HG03135 (cell line): ENCODE data around the gene MYOZ3.

Source experiments
- ATAC-seq: cut with Tn5 transposase; IDR thresholded peaks from one replicate; pipeline ENCODE4 v1.9.1; 2021; ENCODE audit warnings: mild to moderate bottlenecking, moderate library complexity; ENCODE audit not compliant: unreplicated experiment

MYOZ3 gene

GRCh38 chr5:150641824-150642566, 19.1 kb upstream of the MYOZ3 start:
- no peak for ATAC-seq

GRCh38 chr5:150642567-150642927, 18.5 kb upstream of the MYOZ3 start:
- ATAC-seq, result no peak

GRCh38 chr5:150642991-150643710, 17.9 kb upstream of the MYOZ3 start:
- ATAC-seq, result no peak

GRCh38 chr5:150644058-150644457, 17.0 kb upstream of the MYOZ3 start:
- no peak for ATAC-seq

- ATAC-seq, result no peak
Measured at GRCh38 chr5:150644514-150644913, 16.5 kb upstream of the MYOZ3 start.

GRCh38 chr5:150645070-150645700, 15.9 kb upstream of the MYOZ3 start:
- no peak for ATAC-seq

GRCh38 chr5:150647275-150648251, 13.5 kb upstream of the MYOZ3 start:
- no peak for ATAC-seq

GRCh38 chr5:150648294-150649107, 12.6 kb upstream of the MYOZ3 start:
- no peak for ATAC-seq

GRCh38 chr5:150649108-150650020, 11.7 kb upstream of the MYOZ3 start:
- no peak for ATAC-seq

- no peak for ATAC-seq
Measured at GRCh38 chr5:150650021-150651006, 10.7 kb upstream of the MYOZ3 start.

GRCh38 chr5:150651382-150651781, 9.7 kb upstream of the MYOZ3 start:
- ATAC-seq, result no peak

- no peak for ATAC-seq
Measured at GRCh38 chr5:150651924-150652671, 9.0 kb upstream of the MYOZ3 start.

GRCh38 chr5:150653145-150653761, 7.8 kb upstream of the MYOZ3 start:
- no peak for ATAC-seq

- no peak for ATAC-seq
Measured at GRCh38 chr5:150653762-150654556, 7.1 kb upstream of the MYOZ3 start.

- ATAC-seq, result no peak
Measured at GRCh38 chr5:150655221-150655620, 5.8 kb upstream of the MYOZ3 start.
